GM19455 (cell line): ENCODE measurements around the gene DEPDC7.
"Not testable (repeated sequence)": the region's sequence is repeated elsewhere in the genome, so short reads cannot be mapped to it uniquely, and the experiment has no call there.

ENCODE experiments used
- ATAC-seq: cut with Tn5 transposase; IDR thresholded peaks from one replicate; pipeline ENCODE4 v1.9.1; 2021; ENCODE audit not compliant: unreplicated experiment

DEPDC7 gene

GRCh38 chr11:33021937-33022336 is 6.3 kb downstream of the DEPDC7 start:
- no peak for ATAC-seq

GRCh38 chr11:33025339-33025722 is 9.7 kb downstream of the DEPDC7 start:
- ATAC-seq = no peak

- no peak for ATAC-seq
Measured at GRCh38 chr11:33027233-33027632, 11.6 kb downstream of the DEPDC7 start.

GRCh38 chr11:33027846-33028536 is 12.3 kb downstream of the DEPDC7 start:
- ATAC-seq = no peak

- no peak for ATAC-seq
Measured at GRCh38 chr11:33028537-33028914, 12.8 kb downstream of the DEPDC7 start.

GRCh38 chr11:33029218-33029617 is 13.5 kb downstream of the DEPDC7 start:
- ATAC-seq = not testable (repeated sequence)

GRCh38 chr11:33033493-33033892 is 17.8 kb downstream of the DEPDC7 start:
- no peak for ATAC-seq

GRCh38 chr11:33035011-33035410 is 19.3 kb downstream of the DEPDC7 start:
- ATAC-seq = no peak

- ATAC-seq = peak; percentile 86
Measured at GRCh38 chr11:33039274-33040032, 23.8 kb downstream of the DEPDC7 start, which contains the start of gene TCP11L1. TCP11L1 (plus strand) TSS chr11:33039572; CDS start chr11:33043774, 4,202 bp downstream.

GRCh38 chr11:33040033-33040861 is 24.6 kb downstream of the DEPDC7 start:
- ATAC-seq = peak; percentile 33

GRCh38 chr11:33040862-33041453 is 25.3 kb downstream of the DEPDC7 start:
- ATAC-seq = no peak

GRCh38 chr11:33043221-33043830 is 27.6 kb downstream of the DEPDC7 start:
- no peak for ATAC-seq

- no peak for ATAC-seq
Measured at GRCh38 chr11:33044285-33044756, 28.6 kb downstream of the DEPDC7 start.

GRCh38 chr11:33045551-33046255 is 30.0 kb downstream of the DEPDC7 start:
- no peak for ATAC-seq

GRCh38 chr11:33048701-33049100 is 33.0 kb downstream of the DEPDC7 start:
- ATAC-seq = not testable (repeated sequence)

- ATAC-seq = not testable (repeated sequence)
Measured at GRCh38 chr11:33049565-33050408, 34.1 kb downstream of the DEPDC7 start.

- no peak for ATAC-seq
Measured at GRCh38 chr11:33052231-33052630, 36.6 kb downstream of the DEPDC7 start.

GRCh38 chr11:33055375-33055774 is 39.7 kb downstream of the DEPDC7 start:
- ATAC-seq = no peak

- no peak for ATAC-seq
Measured at GRCh38 chr11:33057284-33057683, 41.6 kb downstream of the DEPDC7 start.
